Keratinocyte (primary cell): Measurements from ENCODE around the gene HOTAIR. TPM values are rescaled to one million over a fixed set of nuclear protein-coding genes. Genes with fewer than 3 reads are reported as not detected.

ENCODE experiments used
- DNase-seq: peaks from one replicate; pipeline ENCODE4 v3.0.0-alpha.2; 2011; ENCODE audit warnings: low read depth, missing footprints, low spot score
- FAIRE-seq: peaks from 2 replicates; lab custom pipeline; 2011; peaks lifted over from hg19 to GRCh38; lab: Jason Lieb, UNC
- H2AFZ ChIP-seq: 2 replicates; pipeline ENCODE4 v1.6.0; 2012; ENCODE audit warnings: low read length, control low read depth, inconsistent platforms; ENCODE audit not compliant: control insufficient read depth
- H3K27ac ChIP-seq: 2 replicates; pipeline ENCODE4 v1.5.1; 2011; ENCODE audit warnings: low read length; ENCODE audit not compliant: control insufficient read depth, insufficient read depth
- H3K27me3 ChIP-seq: 3 replicates; pipeline ENCODE4 v1.6.0; 2011; ENCODE audit warnings: low read length; ENCODE audit not compliant: control insufficient read depth, insufficient read depth; ENCODE audit errors: extremely low read depth
- H3K36me3 ChIP-seq, 2 experiments: 2 replicates in 1 of 2; 3 replicates in 1 of 2; pipeline ENCODE4 v1.5.1; 2011; ENCODE audit warnings: low read length in 2 of 2, mild to moderate bottlenecking in 1 of 2; ENCODE audit not compliant: control insufficient read depth in 2 of 2, insufficient read depth in 2 of 2; ENCODE audit errors: extremely low read depth in 1 of 2
- H3K4me1 ChIP-seq: 3 replicates; pipeline ENCODE4 v1.5.1; 2011; ENCODE audit warnings: low read length; ENCODE audit not compliant: control insufficient read depth, insufficient read depth; ENCODE audit errors: extremely low read depth
- H3K4me2 ChIP-seq: 3 replicates; pipeline ENCODE4 v1.6.0; 2011; ENCODE audit warnings: low read depth, low read length; ENCODE audit not compliant: control insufficient read depth, insufficient read depth; ENCODE audit errors: extremely low read depth
- H3K4me3 ChIP-seq, 3 experiments: fragments of 200-600 bp in 1 of 3; sonication (generic) in 1 of 3; 2 replicates in 2 of 3; 3 replicates in 1 of 3; pipeline ENCODE4 v1.5.1; 2011 to 2016; ENCODE audit warnings: low read length in 3 of 3, mild to moderate bottlenecking in 3 of 3, control low read depth in 2 of 3, inconsistent platforms in 1 of 3, low read depth in 1 of 3, mixed read lengths in 1 of 3, mixed run types in 1 of 3, moderate library complexity in 1 of 3; ENCODE audit not compliant: control insufficient read depth in 2 of 3, insufficient read depth in 2 of 3; ENCODE audit errors: extremely low read depth in 1 of 3
- H3K79me2 ChIP-seq: 2 replicates; pipeline ENCODE4 v1.6.0; 2012; ENCODE audit warnings: low read length; ENCODE audit not compliant: control insufficient read depth, insufficient read depth
- H3K9ac ChIP-seq: 3 replicates; pipeline ENCODE4 v1.6.0; 2011; ENCODE audit warnings: low read length; ENCODE audit not compliant: control insufficient read depth, insufficient read depth; ENCODE audit errors: extremely low read depth
- H3K9me1 ChIP-seq: 3 replicates; pipeline ENCODE4 v1.6.0; 2011; ENCODE audit warnings: low read length; ENCODE audit not compliant: control insufficient read depth, insufficient read depth; ENCODE audit errors: extremely low read depth
- H3K9me3 ChIP-seq: 2 replicates; pipeline ENCODE4 v1.5.1; 2012; ENCODE audit warnings: low read depth, low read length; ENCODE audit not compliant: control insufficient read depth
- H4K20me1 ChIP-seq: 3 replicates; pipeline ENCODE4 v1.6.0; 2011; ENCODE audit warnings: low read length; ENCODE audit not compliant: control insufficient read depth, insufficient read depth; ENCODE audit errors: extremely low read depth
- EZH2 ChIP-seq: IDR thresholded peaks from one replicate; pipeline ENCODE4 v1.6.1; 2012; ENCODE audit warnings: inconsistent platforms, mild to moderate bottlenecking, low read length, moderate library complexity
- dilution Hi-C: fragments of 300-500 bp; cut with MboI; formaldehyde crosslinking; loops from one replicate; pipeline ENCODE4 v1.7.0; 2020; ENCODE audit warnings: low sequenced_read_pairs; ENCODE audit not compliant: extremely low pct_ligation_motif_present
- polyA plus RNA-seq, 5 experiments: library from polyadenylated mRNA; depleted of rRNA in 3 of 5; stranded (reverse) in 3 of 5; stranded (forward) in 1 of 5; unstranded in 1 of 5; fragments of >200 nt; gene quantifications; 1 replicate in 1 of 5; 2 replicates in 3 of 5; 3 replicates in 1 of 5; pipeline versions ENCODE4 v1.2.1 to v1.2.3, GENCODE V29; 2011 to 2012; ENCODE audit warnings: missing spikeins in 2 of 5, low read depth in 1 of 5, low replicate concordance in 1 of 5
- TF ChIP-seq, protein P1 (sequence below), 3 experiments: IDR thresholded peaks in 1 of 3; conservative IDR thresholded peaks in 1 of 3; optimal IDR thresholded peaks in 1 of 3; 2 replicates in 2 of 3; 3 replicates in 1 of 3; pipeline versions ENCODE3 to v1.5.1; 2011; ENCODE audit warnings: low read length in 3 of 3, mild to moderate bottlenecking in 3 of 3, moderate library complexity in 2 of 3, control low read depth in 1 of 3, inconsistent platforms in 1 of 3; ENCODE audit not compliant: insufficient read depth in 2 of 3; ENCODE audit errors: extremely low read depth in 1 of 3

The HOTAIR gene
- polyA plus RNA-seq, 1 donor (not counting 4 experiments of a cell fraction or from before 2014, with no cell fraction given): 4.0 TPM

DNA sequence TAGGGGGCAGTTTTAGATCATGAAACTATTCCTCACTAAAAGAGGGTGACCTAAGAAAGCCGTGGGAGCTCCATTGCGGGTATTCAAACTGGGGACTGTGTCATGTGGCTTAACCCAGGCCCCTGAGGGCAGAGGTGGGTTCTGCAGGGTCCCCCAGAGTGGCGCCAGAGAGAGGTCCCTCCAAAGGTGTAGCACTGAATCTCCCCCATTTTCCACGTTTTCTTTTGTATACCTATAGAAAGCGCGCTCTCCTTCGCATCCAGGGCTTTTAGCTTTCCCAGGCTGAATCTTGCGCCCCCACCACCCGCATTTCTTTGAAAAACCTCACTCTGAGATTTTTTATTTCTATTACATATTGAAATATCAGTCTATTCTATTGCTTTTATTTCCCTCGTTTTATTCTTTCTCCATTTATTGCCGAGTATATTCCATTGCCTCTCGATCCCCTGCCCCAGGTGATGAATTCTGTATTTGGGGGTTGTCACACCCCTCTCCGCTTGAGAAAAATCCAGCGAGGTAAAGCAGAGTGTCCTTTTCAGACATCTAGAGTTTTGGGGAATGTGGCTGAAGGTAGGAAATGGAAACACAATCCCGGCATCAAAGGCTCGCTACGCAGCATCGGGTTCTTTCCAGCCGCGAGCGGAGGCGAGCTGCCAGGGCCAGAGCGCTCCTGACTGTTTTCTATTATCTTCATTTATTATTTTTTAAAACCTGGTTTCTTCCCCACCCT, 37.0 kb downstream of the HOTAIR start:
- H3K4me2 ChIP-seq: peak overlapping the region; percentile 83
- H3K9me1 ChIP-seq: no peaks in the 10 kb centered on the region
- H2AFZ ChIP-seq: peak overlapping the region; percentile 36
- peaks cover 18% of the 10 kb centered on the region for H3K4me1 ChIP-seq
- H3K79me2 ChIP-seq: peaks cover 17% of the 10 kb centered on the region
- FAIRE-seq (no peak), DNase-seq (no peak)
- H3K27me3 ChIP-seq: peaks cover 30% of the 10 kb centered on the region
- H3K27ac ChIP-seq: no peak overlapping the region
- no peaks in the 10 kb centered on the region for H3K9me3 ChIP-seq
- no peak for TF ChIP-seq EZH2
- TF ChIP-seq, protein P1, sequence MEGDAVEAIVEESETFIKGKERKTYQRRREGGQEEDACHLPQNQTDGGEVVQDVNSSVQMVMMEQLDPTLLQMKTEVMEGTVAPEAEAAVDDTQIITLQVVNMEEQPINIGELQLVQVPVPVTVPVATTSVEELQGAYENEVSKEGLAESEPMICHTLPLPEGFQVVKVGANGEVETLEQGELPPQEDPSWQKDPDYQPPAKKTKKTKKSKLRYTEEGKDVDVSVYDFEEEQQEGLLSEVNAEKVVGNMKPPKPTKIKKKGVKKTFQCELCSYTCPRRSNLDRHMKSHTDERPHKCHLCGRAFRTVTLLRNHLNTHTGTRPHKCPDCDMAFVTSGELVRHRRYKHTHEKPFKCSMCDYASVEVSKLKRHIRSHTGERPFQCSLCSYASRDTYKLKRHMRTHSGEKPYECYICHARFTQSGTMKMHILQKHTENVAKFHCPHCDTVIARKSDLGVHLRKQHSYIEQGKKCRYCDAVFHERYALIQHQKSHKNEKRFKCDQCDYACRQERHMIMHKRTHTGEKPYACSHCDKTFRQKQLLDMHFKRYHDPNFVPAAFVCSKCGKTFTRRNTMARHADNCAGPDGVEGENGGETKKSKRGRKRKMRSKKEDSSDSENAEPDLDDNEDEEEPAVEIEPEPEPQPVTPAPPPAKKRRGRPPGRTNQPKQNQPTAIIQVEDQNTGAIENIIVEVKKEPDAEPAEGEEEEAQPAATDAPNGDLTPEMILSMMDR (optimal IDR thresholded peaks at IDR 0.05 in 1 of 3, IDR thresholded peaks at IDR 0.05 in 1 of 3, conservative IDR thresholded peaks at IDR 0.05 in 1 of 3; ENCODE audit: extremely low read depth in 1 of 3, insufficient read depth in 2 of 3, low read length in 3 of 3): no peak
- H3K9ac ChIP-seq: peak overlapping the region; percentile 25
- H3K4me3 ChIP-seq: peak overlapping the region; percentile 41 to 70 (median 58)
- dilution Hi-C loops: loop anchor here (25.0 kb wide), 1 partner anchor 175 kb away; the partner anchor contains the start of gene CISTR
- no peaks in the 10 kb centered on the region for H4K20me1 ChIP-seq
- H3K36me3 ChIP-seq: no peaks in the 10 kb centered on the region

DNA sequence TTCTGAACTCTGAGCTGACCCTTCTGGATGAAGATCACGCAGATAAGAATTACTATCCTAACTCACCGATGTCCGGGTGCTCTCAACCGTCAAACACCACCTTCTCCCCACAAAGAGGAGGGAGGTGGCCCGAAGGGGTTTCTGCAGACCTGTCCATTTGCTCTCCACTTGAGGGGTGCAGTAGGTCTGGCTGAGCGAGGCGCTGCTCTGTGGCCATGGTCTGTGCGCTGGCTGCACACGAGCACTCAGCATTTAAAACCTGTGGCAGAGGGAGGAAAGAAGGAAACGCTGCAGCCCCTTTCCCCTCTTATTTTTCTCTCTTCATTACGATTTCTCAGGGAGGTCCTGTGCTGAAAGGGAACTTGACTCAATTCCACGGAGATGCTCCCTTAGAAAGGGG, 37.7 kb downstream of the HOTAIR start:
- no peak overlapping the region for H3K4me2 ChIP-seq
- no peaks in the 10 kb centered on the region for H3K9me3 ChIP-seq
- no peak overlapping the region for H3K27ac ChIP-seq
- H3K4me1 ChIP-seq: peaks cover 18% of the 10 kb centered on the region
- no peak for DNase-seq
- TF ChIP-seq EZH2: no peak
- TF ChIP-seq, protein P1 (optimal IDR thresholded peaks at IDR 0.05 in 1 of 3, IDR thresholded peaks at IDR 0.05 in 1 of 3, conservative IDR thresholded peaks at IDR 0.05 in 1 of 3; ENCODE audit: extremely low read depth in 1 of 3, insufficient read depth in 2 of 3, low read length in 3 of 3): no peak
- no peak for FAIRE-seq
- no peak overlapping the region for H2AFZ ChIP-seq
- H3K79me2 ChIP-seq: peaks cover 17% of the 10 kb centered on the region
- H3K9me1 ChIP-seq: no peaks in the 10 kb centered on the region
- no peak overlapping the region for H3K4me3 ChIP-seq
- H3K27me3 ChIP-seq: peaks cover 33% of the 10 kb centered on the region
- H3K36me3 ChIP-seq: no peaks in the 10 kb centered on the region
- H4K20me1 ChIP-seq: no peaks in the 10 kb centered on the region
- dilution Hi-C loops: loop anchor here (25.0 kb wide), 1 partner anchor 175 kb away; the partner anchor contains the start of gene CISTR
- H3K9ac ChIP-seq: no peak overlapping the region
